Measurements from ENCODE around the gene RELT. TPM values are rescaled to one million over a fixed set of nuclear protein-coding genes. Genes with fewer than 3 reads are reported as not detected.

RELT gene
- total RNA-seq, 1 experiment from 2014 or later, result 11.7 TPM

DNA sequence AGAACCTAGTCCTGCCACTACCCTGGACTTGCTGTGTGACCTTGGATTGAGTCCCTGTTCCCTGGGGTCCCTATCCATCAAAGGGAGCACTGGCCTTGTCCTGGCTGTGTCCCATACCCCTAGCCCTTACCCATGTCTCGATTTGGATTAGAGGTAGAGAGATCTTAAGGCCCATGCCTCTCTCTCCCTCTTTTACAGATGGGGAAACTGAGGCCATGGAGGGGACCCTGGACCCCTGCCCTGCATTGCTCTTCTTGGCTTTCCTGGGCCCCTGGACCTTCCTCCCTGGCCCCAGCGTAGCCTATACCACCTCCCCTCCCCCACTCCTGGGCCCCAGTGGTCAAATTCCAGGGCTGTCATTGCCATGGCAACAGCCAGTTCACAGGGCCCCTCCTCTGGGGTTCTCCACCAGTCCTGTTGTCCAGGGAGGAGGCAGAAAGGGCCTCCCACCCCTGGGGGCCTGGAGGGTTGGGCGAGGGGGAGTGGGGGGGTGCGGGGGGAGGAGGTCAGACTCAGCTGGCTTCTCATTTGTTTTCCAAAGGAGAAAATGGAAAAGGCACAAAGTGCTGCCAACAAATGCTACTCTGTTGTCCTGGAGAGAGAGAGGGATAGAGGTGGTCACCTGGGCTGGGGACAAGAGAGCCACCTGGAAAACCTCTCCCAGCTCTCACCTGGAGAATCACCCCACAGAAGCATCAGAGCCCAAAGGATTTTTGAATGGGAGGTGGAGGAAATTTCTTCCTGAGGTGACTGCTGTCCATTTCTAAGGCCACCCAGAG lies 44.9 kb upstream of the RELT start:
- intact Hi-C loops (cut with micrococcal nuclease; ENCODE audit: unreplicated experiment), result loop anchor here (1.0 kb wide), 1 partner anchor 24 kb away; no protein-coding TSS in a partner anchor
- Histone ChIP-seq H3K27me3 (replicated peaks; ENCODE audit: control insufficient read depth, insufficient read depth, low read length) (no peaks in the 10 kb centered on the region), H3K36me3 (ENCODE audit: control insufficient read depth, insufficient read depth, low read length) (peaks cover 2% of the 10 kb centered on the region), H3K4me1 (peaks cover 62% of the 10 kb centered on the region), H3K9me3 (no peaks in the 10 kb centered on the region), H3K4me3 (ENCODE audit: low read depth, low read length) (no peak overlapping the region)
- Mint-ChIP-seq H3K36me3 (ENCODE audit: insufficient read depth, unreplicated experiment) (peaks cover 37% of the 10 kb centered on the region), H3K9me3 (ENCODE audit: unreplicated experiment) (no peaks in the 10 kb centered on the region), H3K27me3 (ENCODE audit: insufficient read depth, unreplicated experiment) (no peaks in the 10 kb centered on the region), H3K4me3 (ENCODE audit: unreplicated experiment) (peak overlapping the region; percentile 61), H3K27ac (ENCODE audit: unreplicated experiment) (peak overlapping the region; percentile 88), H3K4me1 (ENCODE audit: low read depth, unreplicated experiment) (peaks cover 59% of the 10 kb centered on the region)
- TF ChIP-seq, protein P1, sequence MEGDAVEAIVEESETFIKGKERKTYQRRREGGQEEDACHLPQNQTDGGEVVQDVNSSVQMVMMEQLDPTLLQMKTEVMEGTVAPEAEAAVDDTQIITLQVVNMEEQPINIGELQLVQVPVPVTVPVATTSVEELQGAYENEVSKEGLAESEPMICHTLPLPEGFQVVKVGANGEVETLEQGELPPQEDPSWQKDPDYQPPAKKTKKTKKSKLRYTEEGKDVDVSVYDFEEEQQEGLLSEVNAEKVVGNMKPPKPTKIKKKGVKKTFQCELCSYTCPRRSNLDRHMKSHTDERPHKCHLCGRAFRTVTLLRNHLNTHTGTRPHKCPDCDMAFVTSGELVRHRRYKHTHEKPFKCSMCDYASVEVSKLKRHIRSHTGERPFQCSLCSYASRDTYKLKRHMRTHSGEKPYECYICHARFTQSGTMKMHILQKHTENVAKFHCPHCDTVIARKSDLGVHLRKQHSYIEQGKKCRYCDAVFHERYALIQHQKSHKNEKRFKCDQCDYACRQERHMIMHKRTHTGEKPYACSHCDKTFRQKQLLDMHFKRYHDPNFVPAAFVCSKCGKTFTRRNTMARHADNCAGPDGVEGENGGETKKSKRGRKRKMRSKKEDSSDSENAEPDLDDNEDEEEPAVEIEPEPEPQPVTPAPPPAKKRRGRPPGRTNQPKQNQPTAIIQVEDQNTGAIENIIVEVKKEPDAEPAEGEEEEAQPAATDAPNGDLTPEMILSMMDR (IDR thresholded peaks at IDR 0.05; ENCODE audit: insufficient read depth in 1 of 2, low read depth in 1 of 2, low read length in 1 of 2, severe bottlenecking in 1 of 2, unreplicated experiment in 1 of 2), result no peak
- DNase-seq, result peak; percentile 97
- POLR2A ChIA-PET, result interaction anchor here (1.4 to 2.3 kb wide), 3 partner anchors 17 to 24 kb away, joined by 8 to 36 read pairs (median 16); no protein-coding TSS in a partner anchor
- CTCF ChIA-PET, result interaction anchor here (0.6 to 3.2 kb wide), 13 partner anchors 13 to 62 kb away, joined by 3 to 46 read pairs (median 4); no protein-coding TSS in a partner anchor
- no TSS peak for BruUV-seq (replicated peaks)

DNA sequence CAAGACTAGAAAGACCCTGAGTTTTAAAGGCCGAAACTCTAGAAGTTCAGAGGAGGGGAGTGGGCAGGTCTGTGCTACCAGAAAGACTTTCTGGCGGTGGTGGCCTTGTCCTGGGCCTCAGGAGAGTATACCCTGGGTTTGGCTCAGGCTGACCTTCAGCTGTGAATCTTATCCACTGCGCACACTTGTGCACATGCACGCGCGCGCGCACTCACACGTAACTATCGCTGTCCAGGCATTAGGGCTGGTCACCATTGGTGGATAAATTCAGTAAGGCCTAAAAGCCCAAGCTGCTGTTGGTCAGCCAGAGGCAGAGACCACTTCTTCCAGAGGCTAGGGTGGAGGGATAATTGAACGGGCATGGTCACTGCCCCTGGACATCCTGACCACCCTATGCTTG lies 43.0 kb upstream of the RELT start:
- H3K36me3 Mint-ChIP-seq (ENCODE audit: insufficient read depth, unreplicated experiment), result peaks cover 42% of the 10 kb centered on the region
- intact Hi-C loops (cut with micrococcal nuclease; ENCODE audit: unreplicated experiment), result no loop called here
- no peaks in the 10 kb centered on the region for H3K9me3 Mint-ChIP-seq (ENCODE audit: unreplicated experiment)
- TF ChIP-seq, protein P1 (IDR thresholded peaks at IDR 0.05; ENCODE audit: insufficient read depth in 1 of 2, low read depth in 1 of 2, low read length in 1 of 2, severe bottlenecking in 1 of 2, unreplicated experiment in 1 of 2), result no peak
- Histone ChIP-seq H3K4me3 (ENCODE audit: low read depth, low read length) (no peak overlapping the region), H3K36me3 (ENCODE audit: control insufficient read depth, insufficient read depth, low read length) (peaks cover 4% of the 10 kb centered on the region), H3K27me3 (replicated peaks; ENCODE audit: control insufficient read depth, insufficient read depth, low read length) (no peaks in the 10 kb centered on the region), H3K9me3 (no peaks in the 10 kb centered on the region), H3K4me1 (peaks cover 62% of the 10 kb centered on the region)
- H3K27me3 Mint-ChIP-seq (ENCODE audit: insufficient read depth, unreplicated experiment), result no peaks in the 10 kb centered on the region
- ChIA-PET POLR2A (interaction anchor here (0.6 kb wide), 1 partner anchor 26 kb away, joined by 3 read pairs; no protein-coding TSS in a partner anchor), CTCF (interaction anchor here (0.7 to 7.0 kb wide), 3 partner anchors 13 to 26 kb away, joined by 3 to 285 read pairs (median 5); partner anchors contain the start of gene ARHGEF17)
- peaks cover 53% of the 10 kb centered on the region for H3K4me1 Mint-ChIP-seq (ENCODE audit: low read depth, unreplicated experiment)
- peak overlapping the region; percentile 88 for H3K27ac Mint-ChIP-seq (ENCODE audit: unreplicated experiment)
- no peak for DNase-seq
- no TSS peak for BruUV-seq (replicated peaks)
- no peak overlapping the region for H3K4me3 Mint-ChIP-seq (ENCODE audit: unreplicated experiment)

DNA sequence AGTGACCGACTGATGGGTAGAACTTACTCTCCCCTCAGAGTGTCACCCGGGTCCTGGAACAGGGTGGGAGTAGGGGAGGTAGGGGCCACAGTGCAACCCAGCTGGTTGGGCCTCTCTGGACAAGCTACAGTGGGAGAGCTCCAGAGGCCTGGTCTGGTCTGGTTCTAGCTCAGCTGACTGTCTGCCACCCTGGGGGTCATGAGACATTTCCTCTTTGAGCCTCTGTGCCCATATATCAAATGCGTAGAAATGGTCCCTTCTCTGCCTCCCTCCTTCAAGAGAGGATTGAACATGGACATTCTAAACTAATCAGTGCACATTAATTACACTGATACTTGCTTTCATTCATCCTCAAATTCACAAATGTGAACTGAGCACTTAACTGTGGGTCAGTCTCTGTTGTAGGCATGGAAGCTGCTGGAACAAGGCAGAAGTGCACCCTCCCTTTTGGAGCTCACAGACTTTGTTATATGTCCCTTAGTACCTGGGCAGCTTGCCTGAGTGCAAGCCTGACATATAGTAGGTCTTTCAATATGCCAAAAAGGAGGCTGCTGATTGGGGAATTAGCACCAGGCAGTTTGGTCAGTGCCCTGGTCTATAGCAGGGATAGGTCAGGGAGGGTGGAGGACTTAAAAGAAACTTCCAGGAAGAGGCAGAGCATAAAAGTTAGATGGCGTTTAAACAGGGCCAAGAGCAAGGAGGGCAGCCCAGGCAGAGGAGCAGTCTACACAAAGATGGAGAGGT lies 42.4 kb upstream of the RELT start:
- no TSS peak for BruUV-seq (replicated peaks)
- Mint-ChIP-seq H3K27me3 (ENCODE audit: insufficient read depth, unreplicated experiment) (no peaks in the 10 kb centered on the region), H3K27ac (ENCODE audit: unreplicated experiment) (peak overlapping the region; percentile 19), H3K4me1 (ENCODE audit: low read depth, unreplicated experiment) (peaks cover 48% of the 10 kb centered on the region), H3K4me3 (ENCODE audit: unreplicated experiment) (no peak overlapping the region), H3K9me3 (ENCODE audit: unreplicated experiment) (no peaks in the 10 kb centered on the region), H3K36me3 (ENCODE audit: insufficient read depth, unreplicated experiment) (peaks cover 42% of the 10 kb centered on the region)
- peaks cover 4% of the 10 kb centered on the region for H3K36me3 ChIP-seq (ENCODE audit: control insufficient read depth, insufficient read depth, low read length)
- intact Hi-C loops (cut with micrococcal nuclease; ENCODE audit: unreplicated experiment), result no loop called here
- TF ChIP-seq, protein P1 (IDR thresholded peaks at IDR 0.05; ENCODE audit: insufficient read depth in 1 of 2, low read depth in 1 of 2, low read length in 1 of 2, severe bottlenecking in 1 of 2, unreplicated experiment in 1 of 2), result no peak
- POLR2A ChIA-PET, result interaction anchor here (0.6 kb wide), 1 partner anchor 104 kb away, joined by 3 read pairs; no protein-coding TSS in a partner anchor
- CTCF ChIA-PET, result interaction anchor here (2.1 to 7.0 kb wide), 4 partner anchors 14 to 35 kb away, joined by 5 to 285 read pairs (median 38); partner anchors contain the start of gene ARHGEF17
- peaks cover 62% of the 10 kb centered on the region for H3K4me1 ChIP-seq
- no peaks in the 10 kb centered on the region for H3K9me3 ChIP-seq
- H3K27me3 ChIP-seq (replicated peaks; ENCODE audit: control insufficient read depth, insufficient read depth, low read length), result no peaks in the 10 kb centered on the region
- no peak overlapping the region for H3K4me3 ChIP-seq (ENCODE audit: low read depth, low read length)
- DNase-seq, result no peak
